Kasumi-1 (cell line): Measurements from ENCODE around the gene INPP4B.

Source experiments
- DNase-seq, 2 experiments: peaks; one replicate each; lab custom pipeline; 2025; lab: John Stamatoyannopoulos, UW

INPP4B gene

GRCh38 chr4:142846108-142846728, at the start of gene INPP4B:
INPP4B (minus strand) TSS chr4:142846301.
- peak; percentile 42 to 47 for DNase-seq

GRCh38 chr4:142893012-142893411, 46.9 kb upstream of the INPP4B start:
- no peak for DNase-seq

GRCh38 chr4:142886566-142886965, 40.5 kb upstream of the INPP4B start:
- DNase-seq = no peak

GRCh38 chr4:142883040-142883832, 37.1 kb upstream of the INPP4B start:
- peak; percentile 42 to 51 for DNase-seq

GRCh38 chr4:142882159-142882558, 36.1 kb upstream of the INPP4B start:
- no peak for DNase-seq

GRCh38 chr4:142881331-142881730, 35.2 kb upstream of the INPP4B start:
- no peak for DNase-seq

- no peak for DNase-seq
Observed at GRCh38 chr4:142875117-142875516, 29.0 kb upstream of the INPP4B start.

GRCh38 chr4:142874684-142875083, 28.6 kb upstream of the INPP4B start:
- no peak for DNase-seq

GRCh38 chr4:142866685-142867084, 20.6 kb upstream of the INPP4B start:
- DNase-seq = no peak

GRCh38 chr4:142861351-142861750, 15.2 kb upstream of the INPP4B start:
- DNase-seq = peak; percentile 67 to 73

GRCh38 chr4:142858965-142859364, 12.9 kb upstream of the INPP4B start:
- no peak for DNase-seq

GRCh38 chr4:142858446-142858845, 12.3 kb upstream of the INPP4B start:
- DNase-seq = peak in 1 of 2 experiments; percentile 11

GRCh38 chr4:142856576-142856975, 10.5 kb upstream of the INPP4B start:
- no peak for DNase-seq

- DNase-seq = peak; percentile 19 to 44
Observed at GRCh38 chr4:142850478-142850877, 4.4 kb upstream of the INPP4B start.

GRCh38 chr4:142846729-142847596, 862 bp upstream of the INPP4B start:
- DNase-seq = no peak

- DNase-seq = peak in 1 of 2 experiments; percentile 5
Observed at GRCh38 chr4:142845293-142846107, 601 bp downstream of the INPP4B start.

GRCh38 chr4:142844782-142845181, 1.3 kb downstream of the INPP4B start:
- no peak for DNase-seq

GRCh38 chr4:142840516-142841123, 5.5 kb downstream of the INPP4B start:
- DNase-seq = peak; percentile 61

- no peak for DNase-seq
Observed at GRCh38 chr4:142838778-142839177, 7.3 kb downstream of the INPP4B start.

- DNase-seq = no peak
Observed at GRCh38 chr4:142832022-142832421, 14.1 kb downstream of the INPP4B start.
